Neural progenitor cell (in vitro differentiated cells): ENCODE results near the gene WWC1. TPM values are rescaled to one million over a fixed set of nuclear protein-coding genes. Genes with fewer than 3 reads are reported as not detected.

Source experiments
- DNase-seq: peaks from one replicate; pipeline ENCODE4 v3.0.0-alpha.2; 2016; ENCODE audit warnings: low spot score
- H2AFZ ChIP-seq: fragments of 200-600 bp; sonication (generic); replicated peaks from 2 replicates; pipeline ENCODE4 v1.6.1; 2016; ENCODE audit warnings: antibody characterized with exemption
- H3F3A ChIP-seq: fragments of 200-600 bp; sonication (generic); 2 replicates; pipeline ENCODE4 v1.6.1; 2016; ENCODE audit warnings: antibody characterized with exemption, low read depth
- H3K27ac ChIP-seq: fragments of 200-600 bp; sonication (generic); 2 replicates; pipeline ENCODE4 v1.5.1; 2016; ENCODE audit warnings: mild to moderate bottlenecking
- H3K27me3 ChIP-seq: fragments of 200-600 bp; sonication (generic); 2 replicates; pipeline ENCODE4 v1.6.1; 2016; ENCODE audit warnings: mild to moderate bottlenecking, moderate library complexity
- H3K36me3 ChIP-seq: fragments of 200-600 bp; sonication (generic); 2 replicates; pipeline ENCODE4 v1.5.1; 2016
- H3K4me1 ChIP-seq: fragments of 200-600 bp; sonication (generic); 2 replicates; pipeline ENCODE4 v1.6.1; 2016; ENCODE audit warnings: mixed run types
- H3K4me2 ChIP-seq: fragments of 200-600 bp; sonication (generic); 2 replicates; pipeline ENCODE4 v1.6.1; 2016
- H3K4me3 ChIP-seq: fragments of 200-600 bp; sonication (generic); 2 replicates; pipeline ENCODE4 v1.5.1; 2016
- H3K79me2 ChIP-seq: fragments of 200-600 bp; sonication (generic); 2 replicates; pipeline ENCODE4 v1.6.1; 2016; ENCODE audit warnings: low read depth
- H3K9ac ChIP-seq: fragments of 200-600 bp; sonication (generic); 2 replicates; pipeline ENCODE4 v1.6.1; 2016
- H3K9me3 ChIP-seq: fragments of 200-600 bp; sonication (generic); 2 replicates; pipeline ENCODE4 v1.5.1; 2016; ENCODE audit warnings: low read depth
- H4K20me1 ChIP-seq: fragments of 200-600 bp; sonication (generic); 2 replicates; pipeline ENCODE4 v1.6.1; 2016; ENCODE audit warnings: low read depth
- H3K27ac Mint-ChIP-seq: 3 replicates; pipeline ENCODE4 v1.8.0; 2021; ENCODE audit warnings: mixed read lengths
- H3K27me3 Mint-ChIP-seq: 2 replicates; pipeline ENCODE4 v1.8.0; 2022; ENCODE audit warnings: low read depth, mild to moderate bottlenecking, inconsistent platforms, moderate library complexity, mixed read lengths; ENCODE audit not compliant: insufficient read depth
- H3K36me3 Mint-ChIP-seq: 3 replicates; pipeline ENCODE4 v1.8.0; 2021; ENCODE audit warnings: mixed read lengths
- H3K4me1 Mint-ChIP-seq: 3 replicates; pipeline ENCODE4 v1.8.0; 2021; ENCODE audit warnings: mixed read lengths
- H3K4me3 Mint-ChIP-seq: 3 replicates; pipeline ENCODE4 v1.8.0; 2021; ENCODE audit warnings: mild to moderate bottlenecking, moderate library complexity, mixed read lengths
- H3K9me3 Mint-ChIP-seq: 3 replicates; pipeline ENCODE4 v1.8.0; 2020; ENCODE audit warnings: mixed read lengths
- CTCF ChIP-seq: fragments of 200-600 bp; sonication (generic); IDR thresholded peaks from 2 replicates; pipeline ENCODE4 v1.5.1; 2017; ENCODE audit warnings: antibody characterized with exemption, mild to moderate bottlenecking
- EZH2 ChIP-seq: fragments of 200-600 bp; sonication (generic); IDR thresholded peaks from 2 replicates; pipeline ENCODE4 v1.6.1; 2017; ENCODE audit warnings: antibody characterized with exemption, mild to moderate bottlenecking, moderate library complexity
- EZH2phosphoT487 ChIP-seq: fragments of 200-600 bp; sonication (generic); IDR thresholded peaks from 2 replicates; pipeline ENCODE4 v1.6.1; 2017; ENCODE audit warnings: antibody characterized with exemption
- total RNA-seq: library from RNA; depleted of rRNA; stranded (reverse); fragments of >200 nt; gene quantifications from 2 replicates; pipeline ENCODE4 v1.2.3, GENCODE V29; 2015; ENCODE audit warnings: low replicate concordance

Gene WWC1
- total RNA-seq, 1 donor from 2014 or later, result 6.7 TPM

- TF ChIP-seq EZH2phosphoT487, result no peak
- no peak for TF ChIP-seq EZH2
- TF ChIP-seq CTCF, result no peak
- Histone ChIP-seq H3K9ac (no peak overlapping the region), H3K36me3 (no peaks in the 10 kb centered on the region), H3K79me2 (peaks cover 29% of the 10 kb centered on the region), H2AFZ (no peak overlapping the region), H4K20me1 (peaks cover 37% of the 10 kb centered on the region), H3K9me3 (no peaks in the 10 kb centered on the region), H3K27me3 (no peaks in the 10 kb centered on the region), H3K4me3 (no peak overlapping the region), H3K4me2 (peak overlapping the region; percentile 73), H3K4me1 (peaks cover 37% of the 10 kb centered on the region), H3K27ac (no peak overlapping the region), H3F3A (peaks cover 48% of the 10 kb centered on the region)
- Mint-ChIP-seq H3K27ac (peak overlapping the region; percentile 72), H3K36me3 (no peaks in the 10 kb centered on the region), H3K4me1 (peaks cover 55% of the 10 kb centered on the region), H3K27me3 (peaks cover 3% of the 10 kb centered on the region), H3K9me3 (no peaks in the 10 kb centered on the region), H3K4me3 (peak overlapping the region; percentile 41)
- no peak for DNase-seq
Observed at GRCh38 chr5:168299372-168299771, 7.9 kb downstream of the WWC1 start.

GRCh38 chr5:168300326-168301182, 9.1 kb downstream of the WWC1 start:
- Mint-ChIP-seq H3K36me3 (no peaks in the 10 kb centered on the region), H3K4me1 (peaks cover 47% of the 10 kb centered on the region), H3K9me3 (no peaks in the 10 kb centered on the region), H3K27ac (peak overlapping the region; percentile 95), H3K27me3 (peaks cover 3% of the 10 kb centered on the region), H3K4me3 (peak overlapping the region; percentile 27)
- Histone ChIP-seq H4K20me1 (peaks cover 37% of the 10 kb centered on the region), H3K27me3 (no peaks in the 10 kb centered on the region), H3F3A (peaks cover 38% of the 10 kb centered on the region), H3K4me1 (peaks cover 32% of the 10 kb centered on the region), H3K27ac (no peak overlapping the region), H3K4me2 (peak overlapping the region; percentile 73), H3K79me2 (peaks cover 23% of the 10 kb centered on the region), H3K4me3 (peak overlapping the region; percentile 22), H3K36me3 (no peaks in the 10 kb centered on the region), H2AFZ (no peak overlapping the region), H3K9ac (no peak overlapping the region), H3K9me3 (no peaks in the 10 kb centered on the region)
- DNase-seq, result peak; percentile 50
- TF ChIP-seq EZH2 (no peak), CTCF (no peak), EZH2phosphoT487 (peak; percentile 45)

GRCh38 chr5:168301593-168302390, 10.3 kb downstream of the WWC1 start:
- DNase-seq, result no peak
- Histone ChIP-seq H3K4me2 (no peak overlapping the region), H3F3A (peaks cover 27% of the 10 kb centered on the region), H3K4me3 (no peak overlapping the region), H3K36me3 (no peaks in the 10 kb centered on the region), H3K9me3 (no peaks in the 10 kb centered on the region), H3K79me2 (peaks cover 18% of the 10 kb centered on the region), H3K27ac (no peak overlapping the region), H3K9ac (no peak overlapping the region), H3K27me3 (no peaks in the 10 kb centered on the region), H4K20me1 (peaks cover 30% of the 10 kb centered on the region), H3K4me1 (peaks cover 21% of the 10 kb centered on the region), H2AFZ (no peak overlapping the region)
- H3K27me3 Mint-ChIP-seq, result peaks cover 5% of the 10 kb centered on the region
- no peaks in the 10 kb centered on the region for H3K9me3 Mint-ChIP-seq
- peaks cover 34% of the 10 kb centered on the region for H3K4me1 Mint-ChIP-seq
- TF ChIP-seq CTCF, result no peak
- no peak for TF ChIP-seq EZH2phosphoT487
- no peak for TF ChIP-seq EZH2
- H3K4me3 Mint-ChIP-seq, result peak overlapping the region; percentile 46
- H3K27ac Mint-ChIP-seq, result peak overlapping the region; percentile 38
- no peaks in the 10 kb centered on the region for H3K36me3 Mint-ChIP-seq
